Measurements from ENCODE around the gene PTDSS2.

DNA sequence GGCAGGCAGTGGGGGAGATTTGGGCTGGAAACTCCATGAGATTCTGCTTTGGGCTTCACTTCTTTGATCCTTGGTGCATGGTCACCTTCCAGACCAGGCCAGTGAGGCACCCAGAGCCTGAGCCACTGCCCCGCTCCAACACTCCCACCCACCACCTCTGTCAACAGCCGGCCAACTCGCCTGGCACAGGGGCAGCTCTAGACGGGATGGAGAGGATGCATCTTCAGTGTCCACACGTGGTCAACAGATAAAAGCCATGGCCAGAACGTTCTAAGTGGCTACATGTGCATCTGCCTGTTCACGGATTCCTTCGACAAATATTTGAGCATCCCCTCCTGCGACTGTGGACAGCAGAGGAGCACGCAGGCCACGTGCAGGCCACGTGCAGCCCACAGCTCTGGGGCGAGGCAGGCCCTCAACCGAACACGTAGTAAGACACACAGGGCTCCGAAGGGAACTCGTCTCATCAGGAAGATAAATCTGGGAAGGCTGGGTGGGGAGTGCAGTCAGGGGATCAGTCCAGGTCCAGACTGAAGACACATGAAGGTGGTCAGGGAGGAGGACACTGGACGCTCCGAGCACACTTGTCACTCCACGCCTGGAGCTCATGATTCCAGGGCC is 88.5 kb downstream of the PTDSS2 start:
- no peak for TF ChIP-seq POLR2AphosphoS5 (IDR thresholded peaks at IDR 0.05)
- no peak for TF ChIP-seq CTCF (IDR thresholded peaks at IDR 0.05 in 8 of 11, conservative IDR thresholded peaks at IDR 0.05 in 3 of 11)
- no peak for TF ChIP-seq POLR2A (IDR thresholded peaks at IDR 0.05)
